NOMO-1 treated with dmso at 0.1 percent for 144 hours (cell line): ENCODE data around the gene MYOM3.
"Not testable (repeated sequence)": the region's sequence is repeated elsewhere in the genome, so short reads cannot be mapped to it uniquely, and the experiment has no call there.

Experiments used
- DNase-seq: peaks from one replicate; lab custom pipeline; 2025; ENCODE audit not compliant: unreplicated experiment; lab: John Stamatoyannopoulos, UW

Gene MYOM3

DNA sequence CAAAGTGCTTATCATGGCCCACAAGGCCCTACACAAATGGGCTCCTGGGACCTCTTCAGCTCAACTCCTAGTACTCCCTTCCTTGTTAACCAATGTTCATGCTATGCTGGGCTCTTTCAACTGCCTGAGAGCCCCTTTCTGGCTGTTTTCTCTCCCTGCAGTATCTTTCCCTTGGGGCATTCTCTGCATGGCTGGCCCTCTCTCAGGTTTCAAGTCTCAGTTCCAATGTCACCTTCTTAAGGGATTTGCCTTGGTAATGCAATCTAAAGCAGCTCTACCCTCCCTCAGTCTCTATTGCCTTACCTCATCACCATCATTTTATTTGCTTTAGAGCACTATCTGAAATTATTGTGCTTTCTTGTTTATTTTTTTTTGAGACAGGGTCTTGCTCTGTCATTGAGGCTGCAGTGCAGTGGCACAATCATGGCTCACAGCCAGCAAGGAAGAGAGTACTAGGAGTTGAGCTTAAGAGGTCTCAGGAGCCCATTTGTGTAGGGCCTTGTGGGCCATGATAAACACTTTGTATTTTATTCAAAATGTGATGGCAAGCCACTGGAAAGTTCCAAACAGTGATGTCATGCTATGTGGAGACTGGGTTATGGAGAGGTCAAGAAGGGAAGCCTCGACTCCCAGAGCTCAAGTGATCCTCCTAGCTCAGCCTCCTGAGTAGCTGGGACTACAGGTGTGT, 68.4 kb downstream of the MYOM3 start:
- DNase-seq, result no peak

DNA sequence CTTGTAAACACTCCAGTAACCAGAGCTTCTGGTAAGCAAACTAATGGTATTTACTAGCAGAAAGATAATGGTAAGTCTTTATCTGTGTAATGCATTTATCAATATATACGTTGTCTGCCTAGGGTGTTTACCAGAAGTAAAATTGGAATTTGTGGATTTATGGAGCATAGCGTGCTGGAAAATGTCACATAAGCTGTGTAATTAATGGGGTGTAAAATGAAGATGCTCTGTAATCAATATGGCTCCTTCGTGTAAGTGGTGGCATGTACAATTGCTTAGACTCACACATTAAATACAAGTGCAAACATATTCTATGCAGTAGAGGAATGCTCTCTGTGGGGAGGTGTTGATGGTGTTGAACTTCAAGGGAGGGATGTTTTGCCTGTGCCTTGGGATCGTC, 69.6 kb downstream of the MYOM3 start:
- no peak for DNase-seq

DNA sequence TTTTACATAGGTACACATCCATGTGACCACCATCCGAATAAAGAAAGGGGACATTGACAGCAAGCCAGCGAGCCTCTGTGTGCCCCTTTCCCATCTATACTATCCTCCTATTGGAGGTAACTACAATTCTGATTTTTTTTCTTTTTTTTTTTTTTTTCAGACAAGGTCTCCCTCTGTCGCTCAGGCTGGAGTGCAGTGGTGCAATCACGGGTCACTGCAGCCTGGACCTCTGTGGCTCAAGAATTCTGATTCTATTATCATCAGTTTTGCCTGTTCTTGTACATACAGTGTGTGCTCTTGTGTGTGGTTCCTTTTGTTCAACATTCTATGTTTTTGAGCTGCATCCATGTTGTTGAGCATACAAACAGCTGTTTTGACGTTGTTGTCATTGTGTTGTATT, 75.8 kb downstream of the MYOM3 start:
- DNase-seq, result no peak

DNA sequence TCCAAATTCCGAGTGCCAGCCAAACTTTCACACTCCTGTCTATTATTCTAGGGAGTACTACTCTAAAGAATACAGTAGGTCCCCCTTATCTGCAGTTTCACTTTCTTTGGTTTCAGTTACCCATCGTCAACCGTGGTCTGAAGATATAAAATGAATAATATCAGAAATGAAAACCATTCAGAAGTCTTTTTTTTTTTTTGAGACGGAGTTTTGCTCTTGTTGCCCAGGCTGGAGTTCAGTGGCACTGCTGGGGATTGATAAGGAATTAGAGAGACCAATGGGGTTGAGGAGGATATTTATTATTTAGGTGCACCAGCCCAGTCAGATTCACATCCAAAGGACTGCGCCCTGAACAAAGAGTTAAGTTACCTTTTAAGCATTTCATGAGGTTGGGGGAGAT, 79.0 kb downstream of the MYOM3 start:
- DNase-seq, result no peak

DNA sequence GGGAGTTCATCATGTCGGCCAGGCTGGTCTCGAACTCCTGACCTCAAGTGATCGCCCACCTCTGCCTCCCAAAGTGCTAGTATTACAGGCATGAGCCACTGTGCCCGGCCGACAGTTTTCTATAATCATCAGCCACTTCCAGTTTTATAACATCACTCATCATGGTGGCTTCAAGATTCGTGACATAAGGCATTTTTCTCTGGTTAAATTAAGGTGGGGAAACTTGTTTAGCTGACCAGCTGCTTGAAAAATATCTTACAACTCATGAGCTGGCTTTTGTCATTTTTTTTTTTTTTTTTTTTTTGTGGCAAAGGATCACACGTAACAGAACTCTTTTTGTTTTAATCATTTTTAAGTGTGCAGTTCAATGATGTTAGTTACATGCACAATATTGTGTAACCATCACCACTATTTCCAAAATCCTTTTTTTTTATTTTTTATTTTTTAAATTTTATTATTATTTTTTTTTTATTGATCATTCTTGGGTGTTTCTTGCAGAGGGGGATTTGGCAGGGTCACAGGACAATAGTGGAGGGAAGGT, 80.9 kb downstream of the MYOM3 start:
- DNase-seq, result not testable (repeated sequence)

DNA sequence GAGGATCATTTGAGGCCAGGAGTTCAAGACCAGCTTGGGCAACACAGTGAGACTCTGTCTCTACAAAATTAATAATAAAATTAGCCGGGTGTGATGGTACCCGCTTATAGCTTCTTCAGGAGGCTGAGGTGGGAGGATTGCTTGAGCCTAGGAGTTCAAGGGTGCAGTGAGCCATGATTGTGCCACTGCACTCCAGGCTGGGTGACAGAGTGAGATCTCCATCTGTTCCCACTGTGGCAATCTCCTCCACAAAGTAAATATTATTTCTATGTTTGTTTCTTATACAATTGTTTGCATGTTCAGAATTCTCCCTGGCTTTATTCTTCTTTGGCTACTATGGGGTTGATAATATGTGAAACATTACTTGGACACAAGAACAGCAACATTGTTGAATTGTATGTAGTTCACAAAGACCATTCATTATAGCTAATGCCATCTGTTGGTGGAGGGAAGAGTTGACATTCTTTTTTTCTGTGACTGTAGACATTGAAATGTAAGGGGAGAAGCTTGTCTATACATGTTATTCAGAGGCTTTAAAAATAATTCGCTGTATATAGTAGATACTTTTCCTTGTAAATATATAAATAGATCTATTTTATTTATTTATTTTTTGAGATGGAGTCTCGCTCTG, 84.0 kb downstream of the MYOM3 start:
- no peak for DNase-seq

DNA sequence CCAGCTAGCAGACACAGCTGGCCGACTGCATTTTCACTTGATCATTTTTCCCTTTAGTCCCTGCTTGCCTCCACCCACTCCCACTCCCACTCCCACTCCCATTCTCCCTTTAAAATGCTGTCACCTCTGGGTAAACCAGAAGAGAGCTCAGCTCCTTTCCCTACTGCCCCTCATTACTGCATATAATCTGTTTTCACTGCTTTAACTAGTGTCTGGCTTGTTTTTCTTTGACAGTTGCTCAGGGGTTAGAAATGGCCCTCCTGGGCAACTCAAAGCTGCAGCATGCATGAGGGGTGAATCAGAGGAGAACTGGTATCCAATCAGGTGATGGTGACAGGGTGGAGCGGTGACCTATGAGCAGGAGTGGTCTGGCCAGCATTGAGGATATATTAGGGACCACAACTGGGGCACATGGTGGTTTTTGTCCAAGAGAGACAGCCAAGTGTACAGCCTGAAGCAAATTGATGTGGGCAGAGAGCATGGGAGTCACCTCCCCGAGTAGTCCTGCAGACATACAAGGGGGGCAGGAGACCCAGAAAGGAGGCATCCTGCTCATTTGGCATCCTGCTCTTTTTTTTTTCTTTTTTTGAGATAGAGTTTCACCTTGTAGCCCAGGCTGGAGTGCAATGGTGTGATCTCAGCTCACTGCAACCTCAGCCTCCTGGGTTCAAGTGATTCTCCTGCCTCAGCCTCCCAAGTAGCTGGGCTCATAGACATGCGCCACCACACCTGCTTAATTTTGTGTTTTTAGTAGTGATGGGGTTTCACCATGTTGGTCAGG, 89.2 kb downstream of the MYOM3 start:
- DNase-seq, result no peak

DNA sequence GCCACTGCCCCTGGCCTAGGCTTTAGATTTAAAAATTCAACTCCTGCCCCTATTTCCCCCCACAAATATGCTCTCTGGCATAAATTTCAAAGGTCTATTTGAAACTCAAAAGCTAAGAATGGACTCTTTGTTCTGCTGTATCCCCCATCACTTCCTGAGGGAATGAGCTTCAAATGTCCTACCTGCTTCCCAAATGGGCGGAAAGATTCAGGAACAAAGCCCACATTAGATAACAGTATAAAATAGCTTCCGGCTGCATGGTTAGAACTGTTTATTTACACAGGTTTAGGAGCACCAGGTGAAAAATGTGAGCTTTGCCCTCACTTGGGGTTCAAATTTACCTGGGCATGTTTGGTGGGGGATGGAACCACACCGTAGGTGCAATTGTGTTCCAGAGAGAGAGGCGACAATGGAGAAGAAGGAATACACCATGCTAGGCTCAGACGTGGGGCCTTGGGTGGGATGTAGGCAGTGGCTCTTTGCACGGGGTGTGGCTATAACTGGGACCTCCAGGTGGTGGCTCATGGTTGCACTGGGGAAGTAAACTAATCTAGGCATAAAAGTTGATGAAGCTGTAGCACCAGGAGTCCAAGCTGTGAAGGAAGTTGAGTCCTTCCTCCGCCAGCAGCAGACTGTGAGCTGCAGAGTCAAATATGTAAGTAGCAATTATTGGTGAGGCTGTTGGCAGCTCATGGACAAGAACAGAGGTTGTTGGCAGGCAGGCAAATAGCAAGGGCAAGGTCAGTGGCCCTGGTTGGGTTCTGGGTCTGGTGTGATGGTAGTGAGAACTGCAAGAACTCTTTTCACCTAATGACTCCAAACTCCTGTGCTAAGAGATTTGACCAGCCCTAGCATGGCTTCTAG, 90.3 kb downstream of the MYOM3 start:
- DNase-seq, result no peak

DNA sequence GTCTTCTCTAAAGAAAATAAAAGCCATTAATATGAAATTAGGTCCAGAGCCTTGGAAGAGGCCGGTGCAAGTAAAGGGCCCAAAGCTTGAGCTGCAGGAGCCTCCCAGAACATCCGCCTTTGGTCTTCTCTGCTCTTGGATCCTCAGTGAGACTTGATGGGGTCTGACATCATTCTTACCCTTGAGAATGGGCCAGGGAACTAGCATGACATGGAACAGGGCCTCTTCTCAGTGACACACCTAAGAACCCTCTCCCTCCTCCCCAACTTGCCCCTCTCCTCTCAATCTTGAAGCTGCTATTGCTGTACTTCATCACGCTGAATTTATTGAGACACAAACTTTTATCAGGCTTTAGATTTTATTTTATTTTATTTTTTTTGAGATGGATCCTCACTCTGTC, 91.5 kb downstream of the MYOM3 start:
- DNase-seq, result no peak

DNA sequence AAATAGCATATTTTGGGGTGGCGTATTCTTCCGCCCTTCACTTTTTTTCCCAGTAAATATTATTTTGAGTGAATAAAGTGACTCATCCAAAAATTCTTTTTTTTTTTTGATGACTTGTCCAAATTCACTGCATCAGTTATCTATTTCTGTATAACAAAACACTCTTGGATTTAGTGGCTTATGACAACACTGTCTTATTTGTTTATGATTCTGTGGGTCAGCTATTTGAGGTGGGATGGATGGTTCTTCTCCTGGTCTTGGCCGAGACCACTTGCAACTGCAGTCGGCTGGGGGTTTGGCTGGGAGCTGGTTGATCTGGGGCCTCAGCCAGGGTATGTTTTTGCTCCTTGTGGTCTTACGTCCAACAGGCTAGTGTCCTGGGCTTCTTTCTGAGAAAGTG, 91.9 kb downstream of the MYOM3 start:
- no peak for DNase-seq

DNA sequence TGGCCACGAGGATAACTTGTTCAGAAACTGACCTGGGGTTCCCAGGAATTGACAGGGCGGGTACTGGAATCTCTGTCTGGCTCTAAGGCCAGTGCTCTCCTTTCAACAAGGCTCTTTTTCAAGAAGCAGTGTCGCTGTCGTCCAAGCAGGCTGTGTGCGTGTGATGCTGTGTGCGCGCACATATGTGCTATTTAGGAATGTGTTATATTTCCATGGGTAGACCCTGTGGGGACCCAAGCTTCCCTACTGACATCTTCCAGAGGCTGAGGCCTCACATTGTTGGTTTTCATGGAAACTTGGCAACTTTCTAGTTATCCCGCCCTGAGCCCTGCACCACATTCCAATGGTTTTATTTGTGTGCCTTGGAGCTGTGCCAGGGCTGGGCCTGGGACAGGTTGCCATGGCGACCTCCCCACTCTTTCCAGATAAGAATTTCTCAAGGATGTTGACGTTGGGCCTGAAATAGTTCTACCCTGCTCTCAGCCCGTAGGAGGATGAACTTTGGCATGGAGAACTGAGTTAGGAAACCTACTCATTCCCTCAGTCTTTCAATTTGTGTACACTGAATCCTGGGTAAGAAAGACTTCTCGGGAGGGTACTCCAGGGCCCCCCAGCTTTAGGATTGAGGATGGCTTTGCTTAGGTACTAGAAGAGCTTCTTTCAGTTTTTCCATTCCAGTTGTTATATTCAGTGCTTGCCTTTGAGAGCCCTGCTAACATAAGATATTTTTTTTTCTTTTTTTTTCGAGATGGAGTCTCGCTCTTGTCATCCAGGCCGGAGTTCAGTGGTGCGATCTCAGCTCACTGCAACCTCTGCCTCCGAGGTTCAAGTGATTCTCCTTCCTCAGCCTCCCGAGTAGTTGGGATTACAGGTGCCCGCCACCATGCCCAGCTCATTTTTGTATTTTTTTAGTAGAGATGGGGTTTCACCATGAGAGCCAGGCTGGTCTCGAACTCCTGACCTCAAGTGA, 93.0 kb downstream of the MYOM3 start:
- no peak for DNase-seq

DNA sequence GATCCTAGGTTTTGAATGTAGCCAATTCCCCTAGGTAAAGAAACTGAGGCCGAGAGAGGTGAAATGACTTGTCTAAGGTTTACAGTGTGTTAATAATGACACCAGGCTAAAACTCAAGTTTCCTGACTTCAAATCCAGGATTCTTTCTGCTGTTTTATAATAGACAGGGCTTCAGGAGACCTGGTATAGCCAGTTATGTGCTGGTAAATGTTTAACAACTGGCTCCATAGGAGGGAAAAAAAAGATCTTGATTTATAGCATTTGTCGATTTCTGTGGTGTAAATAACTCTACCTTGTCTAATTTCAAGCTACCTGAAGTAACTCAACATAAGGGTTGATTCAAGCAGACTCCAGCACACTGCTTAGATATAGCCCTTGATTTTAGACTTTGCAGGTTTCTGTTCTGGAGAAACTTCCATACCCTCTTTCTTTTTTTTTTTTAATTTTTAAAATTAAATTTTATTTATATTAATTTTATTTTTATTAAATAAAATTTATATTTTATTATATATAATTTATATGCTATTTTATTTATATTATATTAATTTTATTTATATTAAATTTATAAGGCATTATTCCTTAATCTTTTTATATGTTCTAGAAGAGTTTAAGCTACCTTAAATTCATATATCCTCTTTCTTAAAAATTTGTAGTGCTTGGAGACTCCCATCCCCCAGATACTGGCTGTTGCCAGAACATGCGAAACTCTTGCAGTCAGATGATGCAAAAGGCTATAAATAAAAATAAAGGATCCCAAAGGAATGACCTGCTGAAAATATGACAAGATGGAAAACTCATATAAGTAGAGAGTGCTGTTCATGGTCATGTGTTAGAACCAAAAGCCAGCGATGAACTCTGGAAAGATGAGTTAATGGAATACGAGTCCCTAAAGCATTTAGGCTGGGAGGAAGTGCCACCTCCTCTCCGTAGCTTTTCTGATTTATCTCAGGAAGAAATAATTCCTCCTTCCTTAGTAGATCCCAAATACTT, 96.4 kb downstream of the MYOM3 start:
- DNase-seq, result no peak

DNA sequence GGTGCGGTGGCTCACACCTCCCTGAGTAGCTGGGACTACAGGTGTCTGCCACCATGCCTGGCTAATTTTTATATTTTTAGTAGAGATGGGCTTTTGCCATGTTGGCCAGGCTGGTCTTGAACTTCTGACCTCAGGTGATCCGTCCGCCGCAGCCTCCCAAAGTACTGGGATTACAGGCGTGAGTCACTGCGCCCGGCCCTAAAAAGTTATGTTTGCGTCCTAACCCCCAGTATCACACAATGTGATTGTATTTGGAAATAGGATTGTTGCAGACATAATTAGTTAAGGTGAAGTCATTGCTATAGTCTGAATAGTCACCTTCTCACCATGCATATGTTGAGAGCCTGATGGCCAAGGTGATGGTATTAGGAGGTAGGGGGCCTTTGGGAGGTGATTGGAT, 99.1 kb downstream of the MYOM3 start:
- DNase-seq, result not testable (repeated sequence)

DNA sequence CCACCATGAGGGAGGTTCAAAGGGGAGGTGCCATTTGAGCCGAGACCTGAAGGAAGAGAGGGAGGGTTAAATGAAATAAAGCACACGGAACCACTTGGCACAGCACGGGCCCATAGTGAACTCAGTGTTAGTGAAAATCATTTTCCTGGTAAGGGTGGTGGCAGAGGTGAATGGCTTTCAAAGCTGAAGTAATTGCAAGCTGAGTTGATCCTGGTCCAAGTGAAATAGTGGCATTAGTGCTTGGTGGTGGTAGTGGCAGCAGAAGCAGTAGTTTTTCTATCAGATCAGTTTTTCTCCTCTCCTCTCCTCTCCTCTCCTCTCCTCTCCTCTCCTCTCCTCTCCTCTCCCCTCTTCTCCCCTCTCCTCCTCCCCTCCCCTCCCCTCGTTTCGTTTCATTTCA, 101.3 kb downstream of the MYOM3 start:
- DNase-seq, result no peak

DNA sequence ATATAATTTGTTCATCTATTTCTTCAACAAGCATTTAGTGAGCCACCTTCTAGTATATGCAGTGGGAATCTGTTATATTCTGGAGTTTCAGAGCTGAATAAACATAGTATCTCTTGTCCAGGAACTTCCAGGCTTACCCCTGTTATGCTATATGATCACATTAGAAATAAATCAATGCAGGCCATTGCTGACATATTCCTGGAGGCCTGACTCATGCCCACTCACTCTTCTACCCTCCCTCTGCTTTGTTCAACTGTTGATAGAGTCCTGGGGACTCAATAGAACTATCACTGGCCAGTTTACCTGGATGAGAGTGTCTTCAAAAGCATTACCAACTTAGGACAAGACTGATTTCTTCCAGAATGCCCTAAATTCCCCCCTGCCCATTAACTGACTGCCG, 102.5 kb downstream of the MYOM3 start:
- no peak for DNase-seq

DNA sequence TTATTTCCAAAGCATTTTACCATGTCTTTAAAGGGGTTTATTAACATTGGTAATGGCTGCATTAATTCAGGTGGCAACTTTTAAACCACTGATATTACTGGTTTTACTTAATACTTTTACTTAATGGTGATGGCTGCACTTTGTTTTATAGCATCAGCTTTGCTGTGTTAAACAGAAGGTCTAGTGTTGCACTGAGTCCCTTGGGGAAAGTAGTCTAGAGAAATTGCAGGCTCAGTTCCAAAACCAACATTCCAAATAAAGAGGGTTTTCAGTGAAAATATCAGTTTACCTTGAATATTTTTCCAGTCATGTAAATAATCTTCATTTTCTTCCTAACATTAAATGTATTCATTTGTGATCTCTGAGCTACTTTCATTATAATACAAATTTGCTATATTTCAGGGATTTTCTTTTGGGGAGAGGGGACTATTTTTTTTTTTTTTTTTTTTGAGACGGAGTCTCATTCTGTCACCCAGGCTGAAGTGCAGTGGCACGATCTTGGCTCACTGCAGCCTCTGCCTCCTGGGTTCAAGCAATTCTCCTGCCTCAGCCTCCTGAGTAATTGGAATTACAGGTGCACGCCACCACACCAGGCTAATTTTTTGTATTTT, 103.3 kb downstream of the MYOM3 start:
- not testable (repeated sequence) for DNase-seq

DNA sequence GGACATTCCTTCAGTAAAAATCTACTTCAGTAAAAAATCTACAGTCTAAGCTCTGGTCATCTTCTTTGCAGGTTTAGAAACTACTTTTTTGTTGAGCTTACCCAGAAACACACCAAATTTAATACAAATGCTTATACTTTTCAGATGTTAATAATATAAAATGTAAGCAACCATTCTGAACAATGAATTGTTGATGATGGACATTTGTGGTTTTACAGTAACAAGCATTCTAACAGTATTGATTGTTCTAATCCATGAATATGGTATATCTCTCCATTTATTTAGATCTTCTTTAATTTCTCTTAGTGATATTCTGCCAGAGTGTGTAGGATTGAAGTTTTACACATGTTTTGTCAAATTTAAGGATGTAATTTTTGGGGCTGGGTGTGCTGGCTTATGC, 104.9 kb downstream of the MYOM3 start:
- no peak for DNase-seq
